ENCODE results near the gene MXRA8. TPM values are rescaled to one million over a fixed set of nuclear protein-coding genes. Genes with fewer than 3 reads are reported as not detected.
A peak's percentile ranks its signal among the peaks of the same experiment; 100 is the strongest.

The MXRA8 gene
- total and polyA plus RNA-seq, 2 experiments from 2014 or later = 155 to 242 TPM

DNA sequence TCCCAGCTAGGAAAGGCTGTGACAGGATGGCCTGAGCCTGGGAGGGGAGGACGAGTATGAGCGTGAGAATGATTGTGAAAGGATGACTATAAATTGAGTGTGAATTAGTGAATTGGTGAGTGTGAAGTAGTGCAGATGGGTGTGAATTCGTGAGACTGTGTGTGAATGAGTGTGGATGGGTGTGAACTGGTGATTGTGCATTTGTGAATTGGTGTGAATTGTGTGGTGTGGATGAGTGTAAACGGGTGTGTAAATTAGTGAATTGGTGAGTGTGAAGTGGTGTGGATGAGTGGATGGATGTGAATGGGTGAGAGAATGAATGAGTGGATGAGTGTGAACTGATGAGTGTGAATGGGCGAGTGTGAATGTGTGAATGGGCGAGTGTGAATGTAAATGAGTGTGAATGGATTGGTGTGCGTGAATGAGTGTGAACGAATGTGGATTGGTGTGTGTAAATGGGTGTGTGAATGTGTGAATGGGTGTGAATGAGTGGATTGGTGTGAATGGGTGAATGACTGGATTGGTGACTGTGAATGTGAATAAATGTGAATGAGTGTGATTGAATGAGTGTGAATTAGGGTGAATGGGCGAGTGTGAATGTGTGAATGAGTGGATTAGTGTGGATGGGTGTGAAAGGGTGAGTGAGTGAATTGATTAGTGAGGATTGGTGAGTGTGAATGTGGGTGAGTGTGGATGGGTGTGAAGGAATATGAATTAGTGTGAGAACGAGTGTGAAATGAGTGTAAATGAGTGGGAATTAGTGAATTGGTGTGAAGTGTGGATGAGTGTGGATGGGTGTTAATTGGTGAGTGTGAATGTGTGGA is 7.7 kb upstream of the MXRA8 start:
- Histone ChIP-seq H3K4me2 (no peak overlapping the region), H3K36me3 (replicated peaks; ENCODE audit: insufficient read depth, low read depth) (no peaks in the 10 kb centered on the region), H3K27me3 (no peaks in the 10 kb centered on the region), H3K9me2 (replicated peaks; ENCODE audit: insufficient read depth) (no peaks in the 10 kb centered on the region), H3K4me3 (no peak overlapping the region), H3K79me2 (no peaks in the 10 kb centered on the region), H3K9me3 (ENCODE audit: low read depth) (no peaks in the 10 kb centered on the region), H3K27ac (no peak overlapping the region), H3K4me1 (ENCODE audit: insufficient read depth) (peaks cover 11% of the 10 kb centered on the region), H2AFZ (no peak overlapping the region), H4K20me1 (ENCODE audit: insufficient read depth, poor library complexity, severe bottlenecking) (no peaks in the 10 kb centered on the region)
- TF ChIP-seq, protein P1, sequence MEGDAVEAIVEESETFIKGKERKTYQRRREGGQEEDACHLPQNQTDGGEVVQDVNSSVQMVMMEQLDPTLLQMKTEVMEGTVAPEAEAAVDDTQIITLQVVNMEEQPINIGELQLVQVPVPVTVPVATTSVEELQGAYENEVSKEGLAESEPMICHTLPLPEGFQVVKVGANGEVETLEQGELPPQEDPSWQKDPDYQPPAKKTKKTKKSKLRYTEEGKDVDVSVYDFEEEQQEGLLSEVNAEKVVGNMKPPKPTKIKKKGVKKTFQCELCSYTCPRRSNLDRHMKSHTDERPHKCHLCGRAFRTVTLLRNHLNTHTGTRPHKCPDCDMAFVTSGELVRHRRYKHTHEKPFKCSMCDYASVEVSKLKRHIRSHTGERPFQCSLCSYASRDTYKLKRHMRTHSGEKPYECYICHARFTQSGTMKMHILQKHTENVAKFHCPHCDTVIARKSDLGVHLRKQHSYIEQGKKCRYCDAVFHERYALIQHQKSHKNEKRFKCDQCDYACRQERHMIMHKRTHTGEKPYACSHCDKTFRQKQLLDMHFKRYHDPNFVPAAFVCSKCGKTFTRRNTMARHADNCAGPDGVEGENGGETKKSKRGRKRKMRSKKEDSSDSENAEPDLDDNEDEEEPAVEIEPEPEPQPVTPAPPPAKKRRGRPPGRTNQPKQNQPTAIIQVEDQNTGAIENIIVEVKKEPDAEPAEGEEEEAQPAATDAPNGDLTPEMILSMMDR (IDR thresholded peaks at IDR 0.05; ENCODE audit: poor library complexity) = no peak
- TF ChIP-seq EZH2 (IDR thresholded peaks at IDR 0.05; ENCODE audit: borderline replicate concordance) = no peak
- no peak for TF ChIP-seq EZH2phosphoT487 (IDR thresholded peaks at IDR 0.05; ENCODE audit: low read depth, severe bottlenecking, unreplicated experiment)
- DNase-seq (ENCODE audit: low spot score) = no peak
- 82% methylated on average over 10 of the region's 10 CpGs for WGBS (ENCODE audit: low lambda C conversion rate, missing lambda C conversion rate)

DNA sequence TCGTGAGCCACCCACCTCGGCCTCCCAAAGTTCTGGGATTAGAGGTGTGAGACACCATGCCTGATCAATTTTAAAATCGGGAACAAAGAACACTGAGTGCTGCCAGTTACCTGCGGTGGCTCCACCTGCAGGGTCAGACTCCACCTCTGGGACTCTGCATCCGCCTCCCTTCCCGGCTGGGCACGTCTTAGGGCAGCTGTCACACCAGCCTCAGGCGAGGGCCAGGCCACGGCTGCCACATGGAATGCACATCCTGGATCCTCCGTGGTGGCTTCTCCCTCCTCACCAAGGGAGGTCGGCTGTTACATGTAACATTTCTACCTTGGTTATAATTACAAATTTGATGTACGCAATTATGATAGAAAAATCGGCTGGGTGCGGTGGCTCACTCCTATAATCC is 5.9 kb upstream of the MXRA8 start:
- Histone ChIP-seq H3K9me2 (replicated peaks; ENCODE audit: insufficient read depth) (no peaks in the 10 kb centered on the region), H3K4me1 (ENCODE audit: insufficient read depth) (peaks cover 28% of the 10 kb centered on the region), H3K9me3 (ENCODE audit: low read depth) (no peaks in the 10 kb centered on the region), H3K4me3 (no peak overlapping the region), H3K36me3 (replicated peaks; ENCODE audit: insufficient read depth, low read depth) (no peaks in the 10 kb centered on the region), H2AFZ (no peak overlapping the region), H3K27ac (no peak overlapping the region), H3K79me2 (no peaks in the 10 kb centered on the region), H4K20me1 (ENCODE audit: insufficient read depth, poor library complexity, severe bottlenecking) (no peaks in the 10 kb centered on the region), H3K27me3 (no peaks in the 10 kb centered on the region), H3K4me2 (no peak overlapping the region)
- 79% methylated on average over 14 of the region's 14 CpGs for WGBS (ENCODE audit: low lambda C conversion rate, missing lambda C conversion rate)
- TF ChIP-seq, protein P1 (IDR thresholded peaks at IDR 0.05; ENCODE audit: poor library complexity) = no peak
- TF ChIP-seq EZH2phosphoT487 (IDR thresholded peaks at IDR 0.05; ENCODE audit: low read depth, severe bottlenecking, unreplicated experiment) = no peak
- no peak for TF ChIP-seq EZH2 (IDR thresholded peaks at IDR 0.05; ENCODE audit: borderline replicate concordance)
- DNase-seq (ENCODE audit: low spot score) = no peak

DNA sequence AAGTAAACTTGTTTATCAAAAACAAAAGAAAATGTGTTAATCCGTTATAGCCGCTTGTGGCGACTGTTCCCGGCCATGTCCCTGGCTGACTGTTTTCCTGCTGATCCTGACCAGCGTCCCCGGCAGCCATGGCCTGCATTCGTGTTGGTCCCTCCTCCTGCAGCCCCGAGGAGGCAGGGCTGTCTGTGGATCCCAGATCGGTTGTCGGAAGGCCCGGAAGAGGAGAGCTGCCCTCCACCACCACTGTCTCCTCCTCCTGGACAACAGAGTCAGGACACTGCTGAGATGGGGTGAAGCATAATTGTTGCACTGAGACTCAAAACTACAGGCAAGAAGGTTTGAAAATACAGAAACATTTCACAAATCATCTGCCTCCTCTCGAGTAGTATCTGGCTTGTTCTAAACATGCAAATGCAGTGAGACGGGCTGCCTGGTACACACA is 3.6 kb upstream of the MXRA8 start:
- 26% methylated on average over 13 of the region's 13 CpGs for WGBS (ENCODE audit: low lambda C conversion rate, missing lambda C conversion rate)
- H4K20me1 ChIP-seq (ENCODE audit: insufficient read depth, poor library complexity, severe bottlenecking) = no peaks in the 10 kb centered on the region
- H3K4me2 ChIP-seq = peak overlapping the region; percentile 64
- peak; percentile 78 for DNase-seq (ENCODE audit: low spot score)
- no peaks in the 10 kb centered on the region for H3K9me3 ChIP-seq (ENCODE audit: low read depth)
- peak overlapping the region; percentile 97 for H3K27ac ChIP-seq
- no peak overlapping the region for H3K4me3 ChIP-seq
- H3K9me2 ChIP-seq (replicated peaks; ENCODE audit: insufficient read depth) = no peaks in the 10 kb centered on the region
- H3K36me3 ChIP-seq (replicated peaks; ENCODE audit: insufficient read depth, low read depth) = no peaks in the 10 kb centered on the region
- H3K79me2 ChIP-seq = peaks cover 11% of the 10 kb centered on the region
- TF ChIP-seq, protein P1 (IDR thresholded peaks at IDR 0.05; ENCODE audit: poor library complexity) = peak; percentile 12
- TF ChIP-seq EZH2phosphoT487 (IDR thresholded peaks at IDR 0.05; ENCODE audit: low read depth, severe bottlenecking, unreplicated experiment) = no peak
- no peaks in the 10 kb centered on the region for H3K27me3 ChIP-seq
- H3K4me1 ChIP-seq (ENCODE audit: insufficient read depth) = peaks cover 44% of the 10 kb centered on the region
- H2AFZ ChIP-seq = peak overlapping the region; percentile 46
